PC-9 (cell line): ENCODE results near the gene QPCTL.

ENCODE experiments used
- EZH2 ChIP-seq: fragments of 200-600 bp; sonication (generic); IDR thresholded peaks from 2 replicates; pipeline ENCODE4 v1.8.0; 2017; ENCODE audit warnings: antibody characterized with exemption, low read depth
- TF ChIP-seq, protein P1 (sequence below): fragments of 200-600 bp; sonication (generic); conservative IDR thresholded peaks from 2 replicates; pipeline ENCODE4 v1.6.1; 2017; ENCODE audit warnings: mixed run types, antibody characterized with exemption, mild to moderate bottlenecking, moderate library complexity

DNA sequence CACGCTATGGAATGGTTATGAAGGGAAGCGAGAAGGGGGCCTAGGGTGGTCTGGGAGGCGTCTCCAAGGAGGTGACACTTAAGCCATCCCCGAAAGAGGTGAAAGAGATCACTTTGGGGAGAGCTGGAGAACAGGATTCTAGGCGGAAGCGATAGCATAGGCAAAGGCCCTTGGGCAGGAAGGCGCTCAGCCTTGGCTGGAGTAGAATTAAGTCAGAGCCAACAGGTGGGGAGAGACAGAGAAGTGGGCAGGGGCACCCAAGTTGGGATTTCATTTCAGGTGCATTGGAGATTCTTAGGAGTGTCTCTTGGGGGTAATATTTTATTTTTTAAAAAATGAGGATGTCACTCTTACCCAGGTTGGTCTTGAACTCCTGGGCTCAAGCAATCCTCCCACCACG lies 10.3 kb upstream of the QPCTL start:
- TF ChIP-seq EZH2, result no peak
- TF ChIP-seq, protein P1, sequence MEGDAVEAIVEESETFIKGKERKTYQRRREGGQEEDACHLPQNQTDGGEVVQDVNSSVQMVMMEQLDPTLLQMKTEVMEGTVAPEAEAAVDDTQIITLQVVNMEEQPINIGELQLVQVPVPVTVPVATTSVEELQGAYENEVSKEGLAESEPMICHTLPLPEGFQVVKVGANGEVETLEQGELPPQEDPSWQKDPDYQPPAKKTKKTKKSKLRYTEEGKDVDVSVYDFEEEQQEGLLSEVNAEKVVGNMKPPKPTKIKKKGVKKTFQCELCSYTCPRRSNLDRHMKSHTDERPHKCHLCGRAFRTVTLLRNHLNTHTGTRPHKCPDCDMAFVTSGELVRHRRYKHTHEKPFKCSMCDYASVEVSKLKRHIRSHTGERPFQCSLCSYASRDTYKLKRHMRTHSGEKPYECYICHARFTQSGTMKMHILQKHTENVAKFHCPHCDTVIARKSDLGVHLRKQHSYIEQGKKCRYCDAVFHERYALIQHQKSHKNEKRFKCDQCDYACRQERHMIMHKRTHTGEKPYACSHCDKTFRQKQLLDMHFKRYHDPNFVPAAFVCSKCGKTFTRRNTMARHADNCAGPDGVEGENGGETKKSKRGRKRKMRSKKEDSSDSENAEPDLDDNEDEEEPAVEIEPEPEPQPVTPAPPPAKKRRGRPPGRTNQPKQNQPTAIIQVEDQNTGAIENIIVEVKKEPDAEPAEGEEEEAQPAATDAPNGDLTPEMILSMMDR, result no peak
